ENCODE measurements around the gene CARF.
"Not testable (repeated sequence)": the region's sequence is repeated elsewhere in the genome, so short reads cannot be mapped to it uniquely, and the experiment has no call there.

The CARF gene

DNA sequence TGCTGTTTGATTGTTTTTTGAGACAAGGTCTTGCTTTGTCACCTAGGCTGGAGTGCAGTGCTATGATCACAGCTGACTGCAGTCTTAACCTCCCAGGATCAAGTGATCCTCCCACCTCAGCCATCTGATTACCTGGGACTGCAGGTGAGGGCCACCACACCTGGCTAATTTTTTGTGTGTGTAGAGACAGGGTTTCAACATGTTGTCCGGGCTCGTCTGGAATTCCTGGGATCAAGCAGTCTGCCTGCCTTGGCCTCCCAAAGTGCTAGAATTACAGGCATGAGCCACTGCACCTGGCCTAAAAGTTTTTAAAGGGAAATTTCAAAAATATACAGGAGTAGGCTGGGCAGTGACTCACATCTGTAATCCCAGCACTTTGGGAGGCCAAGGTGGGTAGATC, 22.4 kb downstream of the CARF start:
- no peak for DNase-seq

- DNase-seq: no peak
Measured at GRCh38 chr2:202938960-202939359, 26.9 kb downstream of the CARF start.

- no peak for DNase-seq
Measured at GRCh38 chr2:202941771-202942170, 29.7 kb downstream of the CARF start.

DNA sequence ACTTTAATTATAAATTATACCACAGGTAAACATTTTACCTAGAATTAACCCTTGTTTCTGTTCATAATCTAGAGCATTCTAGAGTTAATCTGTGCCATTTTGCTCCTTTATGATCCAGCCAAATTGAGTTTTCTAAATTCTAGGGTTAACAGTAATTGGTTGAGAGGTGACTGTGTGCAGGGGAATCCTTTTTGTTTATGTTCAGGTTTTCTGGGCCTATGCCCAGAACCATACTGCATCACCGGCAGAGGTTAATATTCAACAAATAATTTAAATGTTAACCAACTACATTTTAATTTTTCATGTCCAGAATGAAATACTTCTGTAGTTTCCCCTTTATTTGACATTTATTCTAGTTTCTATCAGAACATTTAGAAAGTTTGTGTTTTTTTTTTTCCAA, 32.3 kb downstream of the CARF start:
- no peak for DNase-seq

- no peak for DNase-seq
Measured at GRCh38 chr2:202944816-202945215, 32.7 kb downstream of the CARF start.

DNA sequence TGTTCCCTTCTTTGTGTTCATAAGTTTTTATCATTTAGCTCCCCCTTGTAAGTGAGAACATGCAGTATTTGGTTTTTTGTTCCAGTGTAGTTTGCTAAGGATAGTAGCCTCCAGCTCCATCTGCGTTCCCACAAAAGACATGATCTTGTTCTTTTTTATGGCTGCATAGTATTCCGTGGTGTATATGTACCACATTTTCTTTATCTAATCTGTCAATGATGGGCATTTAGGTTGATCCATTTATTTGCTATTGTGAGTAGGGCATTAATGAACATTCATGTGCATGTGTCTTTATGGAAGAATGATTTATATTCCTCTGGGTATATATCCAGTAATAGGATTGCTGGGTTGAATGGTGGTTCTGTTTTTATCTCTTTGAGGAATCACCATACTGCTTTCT, 33.4 kb downstream of the CARF start:
- no peak for DNase-seq

DNA sequence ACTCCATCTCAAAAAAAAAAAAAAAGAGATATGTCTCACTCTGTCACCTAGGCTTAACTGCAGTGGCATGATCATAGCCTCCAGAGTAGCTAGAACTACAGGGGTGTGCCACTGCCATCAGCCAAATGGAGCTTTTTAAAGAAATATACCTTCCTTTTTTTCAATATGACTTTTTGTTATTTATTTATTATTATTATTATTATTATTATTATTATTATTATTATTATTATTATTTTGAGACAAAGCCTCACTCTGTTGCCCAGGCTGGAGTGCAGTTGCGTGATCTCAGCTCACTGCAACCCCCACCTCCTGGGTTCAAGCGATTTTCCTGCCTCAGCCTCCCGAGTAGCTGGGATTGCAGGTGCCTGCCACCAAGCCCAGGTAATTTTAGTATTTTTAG, 37.3 kb downstream of the CARF start:
- not testable (repeated sequence) for DNase-seq

DNA sequence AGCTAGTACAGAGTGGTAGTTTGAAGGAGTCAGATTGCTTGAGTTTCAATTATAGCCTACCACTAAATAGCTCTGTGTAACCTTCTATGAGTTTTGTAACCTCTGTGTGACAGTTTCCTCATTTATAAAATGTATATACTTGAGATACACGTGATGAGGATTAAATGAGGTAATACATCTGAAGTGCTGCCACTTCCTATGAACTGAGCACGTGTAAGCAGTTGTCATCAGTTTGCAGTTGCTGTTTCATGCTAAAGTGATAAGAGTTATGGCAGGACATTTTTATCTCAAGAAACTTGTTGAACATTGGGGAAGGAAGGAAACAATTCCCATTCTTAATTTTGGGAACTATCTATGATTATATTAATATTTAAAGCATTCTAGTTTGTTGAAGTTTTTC, 38.5 kb downstream of the CARF start:
- no peak for DNase-seq

- no peak for DNase-seq
Measured at GRCh38 chr2:202960524-202960923, 48.4 kb downstream of the CARF start.

GRCh38 chr2:202963712-202964111, 51.6 kb downstream of the CARF start:
- DNase-seq: no peak

- DNase-seq: no peak
Measured at GRCh38 chr2:202965810-202966460, 53.9 kb downstream of the CARF start.

DNA sequence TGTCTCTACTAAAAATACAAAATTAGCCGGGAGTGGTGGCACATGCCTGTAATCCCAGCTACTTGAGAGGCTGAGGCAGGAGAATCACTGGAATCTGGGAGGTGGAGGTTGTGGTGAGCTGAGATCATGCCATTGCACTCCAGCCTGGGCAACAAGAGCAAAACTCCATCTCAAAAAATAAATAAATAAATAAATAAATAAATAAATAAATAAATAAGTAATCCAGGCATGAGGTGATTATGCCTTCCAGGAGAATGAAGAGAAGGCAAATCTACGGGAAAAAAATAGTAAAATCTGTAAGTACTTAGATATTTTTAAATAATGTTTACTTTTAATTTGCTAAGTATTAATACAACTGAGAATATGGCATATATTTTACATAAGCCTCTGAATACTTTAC, 57.3 kb downstream of the CARF start:
- DNase-seq: not testable (repeated sequence)

DNA sequence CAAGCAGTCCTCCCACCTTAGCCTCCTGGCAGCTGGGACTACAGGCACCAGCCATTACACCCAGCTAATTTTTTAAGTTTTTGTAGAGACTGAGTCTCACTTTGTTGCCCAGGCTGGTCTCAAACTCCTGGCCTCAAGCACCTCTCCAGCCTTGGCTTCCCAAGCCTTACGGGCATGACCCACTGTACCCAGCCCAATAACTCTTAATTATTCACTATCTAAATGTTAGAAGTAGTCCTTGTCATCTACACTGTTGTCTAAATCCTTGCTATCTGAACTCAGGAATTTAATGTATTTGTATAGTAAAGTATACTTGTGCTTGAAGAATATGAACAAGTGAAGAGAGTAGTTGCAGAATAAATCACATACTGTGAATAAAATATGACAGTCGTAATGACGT, 64.7 kb downstream of the CARF start:
- no peak for DNase-seq

DNA sequence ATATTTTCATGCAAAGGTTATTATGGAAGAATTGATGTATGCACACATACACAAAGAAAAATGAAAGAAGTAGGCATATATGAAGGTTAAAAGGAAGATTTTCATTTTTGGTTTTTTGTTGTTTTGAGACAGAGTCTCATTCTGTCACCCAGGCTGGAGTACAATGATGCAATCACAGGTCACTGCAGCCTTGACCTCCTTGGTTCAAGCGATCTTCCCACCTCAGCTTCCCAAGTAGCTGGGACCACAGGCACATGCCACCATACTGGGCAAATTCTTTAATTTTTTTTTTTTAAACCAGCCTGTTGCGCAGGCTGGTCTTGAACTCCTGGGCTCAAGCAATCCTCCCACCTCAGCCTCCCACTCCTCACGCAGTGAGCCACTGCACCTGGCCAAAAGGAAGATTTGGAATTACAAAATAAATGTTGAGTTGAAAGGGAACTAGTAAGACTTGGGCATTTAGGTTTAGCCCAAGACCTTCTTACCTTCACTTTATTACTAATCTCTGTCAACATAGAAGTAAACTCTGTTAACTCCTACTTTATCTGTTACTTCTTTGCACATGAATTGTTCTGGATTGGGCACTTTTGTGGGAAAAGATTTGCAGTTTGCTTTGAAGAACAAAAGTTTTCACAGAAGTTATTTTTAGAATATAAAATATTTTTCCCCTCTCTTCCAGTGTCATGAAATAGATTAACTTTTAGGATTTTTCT, 70.9 kb downstream of the CARF start:
- DNase-seq: no peak

- DNase-seq: no peak
Measured at GRCh38 chr2:202989749-202990148, 77.7 kb downstream of the CARF start.

GRCh38 chr2:202990501-202990900, 78.4 kb downstream of the CARF start:
- DNase-seq: no peak

GRCh38 chr2:202997113-202997512, 85.0 kb downstream of the CARF start:
- not testable (repeated sequence) for DNase-seq

DNA sequence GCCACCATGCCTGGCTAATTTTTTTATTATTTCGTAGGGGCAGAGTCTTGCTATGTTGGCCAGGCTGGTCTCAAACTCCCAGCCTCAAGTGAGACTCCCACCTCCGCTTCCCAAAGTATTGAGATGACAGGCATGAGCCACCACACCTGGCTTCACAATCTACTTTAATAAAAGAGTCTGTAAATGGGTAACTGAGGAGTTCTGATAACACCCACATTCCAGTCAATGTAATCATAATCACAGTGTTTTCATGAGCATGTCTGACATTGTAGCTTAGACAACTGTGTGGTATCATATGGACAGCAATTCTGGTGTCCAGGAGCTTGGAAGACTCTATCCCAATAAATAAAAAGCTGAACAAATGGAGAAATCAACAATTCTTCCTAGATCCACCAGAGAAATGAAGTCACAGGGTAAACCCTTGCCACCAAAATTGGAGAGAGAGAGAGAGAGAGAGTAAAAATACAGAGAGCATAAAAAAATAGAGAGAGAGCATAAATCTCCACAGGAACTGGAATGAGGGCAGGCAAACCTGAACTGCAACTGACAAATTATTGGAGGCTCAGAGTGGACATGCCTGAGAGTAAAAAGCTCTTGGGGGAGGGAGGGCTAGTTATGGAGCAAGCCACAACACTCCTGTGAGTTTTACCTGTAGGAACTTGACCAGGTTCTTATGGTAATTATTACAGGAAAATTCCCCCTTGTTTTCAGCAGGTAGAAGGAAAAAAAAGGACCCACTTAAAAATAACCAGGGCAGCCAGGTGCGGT, 90.2 kb downstream of the CARF start:
- no peak for DNase-seq

- DNase-seq: no peak
Measured at GRCh38 chr2:203003716-203004115, 91.6 kb downstream of the CARF start.

- DNase-seq: peak; percentile 95
Measured at GRCh38 chr2:203014456-203015199, 102.6 kb downstream of the CARF start, which contains the start of gene NBEAL1. NBEAL1 (plus strand) TSS chr2:203014875; CDS start chr2:203016385, 1,510 bp downstream.

DNA sequence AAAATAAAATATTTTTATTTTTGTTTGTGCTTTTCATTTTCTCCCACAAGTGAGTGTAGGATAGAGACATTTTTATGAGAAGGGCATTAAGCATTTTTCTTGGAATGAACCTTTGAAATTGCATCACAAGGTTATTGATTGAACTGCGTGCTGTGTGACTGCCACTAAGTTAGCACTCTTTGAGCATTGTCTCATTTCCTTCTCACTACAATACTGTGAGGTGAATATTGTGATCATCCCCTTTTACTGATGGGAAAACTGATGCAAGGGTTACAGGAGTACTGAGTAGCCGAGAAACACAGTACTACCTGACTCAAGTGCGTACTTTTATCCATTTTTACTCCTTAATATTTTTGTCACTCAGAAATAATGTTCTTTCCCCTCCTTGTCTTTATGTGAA, 104.6 kb downstream of the CARF start:
- no peak for DNase-seq

GRCh38 chr2:203018181-203018580, 106.1 kb downstream of the CARF start:
- DNase-seq: no peak

GRCh38 chr2:203019142-203019541, 107.1 kb downstream of the CARF start:
- DNase-seq: no peak
